Head of caudate nucleus (tissue), 42 donors: ENCODE measurements around the gene BAZ1B.

ENCODE experiments used
- DNase-seq, 42 donors: peaks; one replicate each; pipeline versions ENCODE4 v3.0.0 to v3.0.0-alpha.2; 2020 to 2021; ENCODE audit warnings: mixed read lengths in 7 of 42
- intact Hi-C: fragments of 100-400 bp; cut with DNase I; formaldehyde crosslinking; loops from one replicate; pipeline ENCODE4 v1.15.0; 2022

The BAZ1B gene

DNA sequence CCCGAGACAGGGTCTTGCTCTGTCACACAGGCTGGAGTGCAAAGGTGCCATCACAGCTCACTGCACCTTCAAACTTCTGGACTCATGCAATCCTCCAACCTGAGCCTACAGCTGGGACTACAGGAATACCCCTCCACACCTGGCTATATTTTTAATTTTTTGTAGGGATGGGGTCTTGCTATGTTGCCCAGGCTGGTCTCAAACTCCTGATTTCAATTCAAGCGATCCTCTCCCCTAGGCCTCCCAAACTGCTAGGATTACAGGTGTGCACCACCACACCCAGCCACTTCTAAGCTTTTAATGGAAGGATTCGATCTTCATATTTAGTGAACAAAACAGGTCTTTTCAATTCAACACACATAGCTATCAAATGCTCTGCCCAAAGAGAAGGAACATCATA is 58.8 kb downstream of the BAZ1B start:
- intact Hi-C loops, result no loop called here
- no peak for DNase-seq

DNA sequence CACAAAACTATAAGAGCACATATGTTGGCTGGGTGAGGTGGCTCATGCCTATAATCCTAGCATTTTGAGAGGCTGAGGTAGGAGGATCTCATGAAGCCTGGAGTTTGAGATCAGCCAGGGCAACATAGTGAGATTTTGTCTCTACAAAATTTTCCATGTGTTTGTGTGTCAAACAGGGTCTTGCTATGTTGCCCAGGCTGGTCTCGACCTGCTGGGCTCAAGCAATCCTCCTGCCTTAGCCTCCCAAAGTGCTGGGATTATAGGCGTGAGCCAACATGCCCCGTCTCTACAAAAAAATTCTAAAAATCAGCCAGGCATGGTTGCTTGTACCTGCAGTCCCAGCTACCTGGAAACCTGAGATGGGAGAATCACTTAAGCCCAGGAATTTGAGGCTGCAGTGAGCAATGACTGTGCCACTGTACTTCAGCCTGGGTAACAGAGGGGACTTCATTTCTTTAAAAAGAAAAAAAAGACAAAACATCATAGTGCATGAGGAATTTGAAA is 60.3 kb downstream of the BAZ1B start:
- intact Hi-C loops, result no loop called here
- DNase-seq, result no peak

DNA sequence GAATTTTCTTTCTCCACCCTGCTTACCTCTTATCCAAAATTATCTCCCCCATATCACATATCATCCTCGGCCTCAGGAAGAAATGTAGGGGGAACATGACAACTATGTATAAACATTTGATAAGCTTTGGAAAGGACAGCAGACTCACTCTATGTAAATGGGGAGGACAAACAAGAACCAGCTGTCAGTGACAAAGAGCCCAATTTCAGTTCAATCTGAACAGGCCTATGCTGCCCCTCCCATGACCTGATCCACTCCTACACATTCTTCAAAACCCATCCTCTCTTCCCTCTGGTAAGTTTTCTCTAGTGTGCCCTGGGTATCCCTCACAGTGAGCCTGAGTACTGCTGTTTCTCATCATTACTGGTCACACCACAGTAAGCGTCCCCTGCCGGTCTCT is 67.7 kb downstream of the BAZ1B start:
- no peak for DNase-seq
- intact Hi-C loops, result loop anchor here (5.0 kb wide), 1 partner anchor 112 kb away; no protein-coding TSS in a partner anchor

DNA sequence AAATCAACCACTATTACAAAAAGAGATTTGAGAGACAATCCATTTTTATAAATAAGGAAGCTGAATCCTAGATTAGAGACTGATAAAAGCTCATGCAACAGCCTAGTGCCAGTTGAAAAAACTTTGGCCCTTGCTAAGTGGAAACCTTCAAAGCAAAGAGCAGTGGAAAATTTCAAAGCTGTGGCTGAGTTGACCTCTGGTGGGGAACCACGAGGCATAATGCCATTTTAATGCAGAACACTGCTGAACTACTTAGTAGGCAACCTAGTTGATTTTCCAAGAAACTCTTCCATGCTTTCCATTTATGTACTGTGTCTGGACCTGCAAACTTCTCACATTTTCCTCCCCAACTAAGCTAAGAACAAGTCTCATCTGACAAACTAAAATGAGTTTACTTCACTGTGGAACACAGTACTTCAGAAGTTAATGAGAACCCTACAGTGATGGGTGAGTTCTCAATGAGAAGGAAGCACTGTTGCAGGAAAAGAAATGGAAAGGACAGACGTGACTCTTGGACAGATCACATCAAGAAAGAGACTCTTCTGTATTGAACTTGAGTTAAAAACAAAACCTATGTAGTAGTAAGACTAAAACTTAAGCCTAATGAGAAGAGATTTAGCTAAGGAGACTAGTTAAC is 69.0 kb downstream of the BAZ1B start:
- peak in 1 of 42 donors; percentile 20 for DNase-seq
- intact Hi-C loops, result loop anchor here (5.0 kb wide), 1 partner anchor 111 kb away; no protein-coding TSS in a partner anchor

DNA sequence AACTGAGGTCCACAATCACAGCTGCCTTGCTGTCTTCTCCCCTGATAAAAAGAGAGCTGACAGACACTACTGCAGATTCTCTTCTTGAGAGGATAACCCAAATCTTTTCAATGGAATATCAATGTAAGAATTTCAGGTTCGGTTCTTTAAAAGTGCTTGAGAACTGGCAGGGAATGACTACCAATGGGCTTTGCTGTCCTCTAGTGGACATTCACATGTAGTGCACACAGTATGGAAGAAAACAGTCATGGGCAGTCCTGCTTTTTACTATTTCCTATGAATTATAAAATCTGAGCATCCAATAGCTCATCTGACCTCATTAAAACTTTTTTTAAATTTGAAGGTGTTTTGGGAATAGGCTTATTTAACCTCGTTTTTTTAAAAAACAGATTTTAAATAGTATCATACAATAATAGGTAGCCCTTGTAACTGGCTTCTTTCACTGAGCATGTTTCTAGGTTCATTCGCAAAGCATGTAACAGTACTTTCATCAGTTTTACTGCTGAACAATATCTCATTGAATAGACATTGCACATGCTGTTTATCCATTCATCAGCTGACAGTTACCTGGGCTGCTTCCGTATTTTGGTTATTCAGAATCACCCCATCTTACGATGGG is 70.2 kb downstream of the BAZ1B start:
- intact Hi-C loops, result loop anchor here (5.0 kb wide), 1 partner anchor 110 kb away; no protein-coding TSS in a partner anchor
- peak in 19 of 42 donors; percentile 32 to 72 (median 45) for DNase-seq

DNA sequence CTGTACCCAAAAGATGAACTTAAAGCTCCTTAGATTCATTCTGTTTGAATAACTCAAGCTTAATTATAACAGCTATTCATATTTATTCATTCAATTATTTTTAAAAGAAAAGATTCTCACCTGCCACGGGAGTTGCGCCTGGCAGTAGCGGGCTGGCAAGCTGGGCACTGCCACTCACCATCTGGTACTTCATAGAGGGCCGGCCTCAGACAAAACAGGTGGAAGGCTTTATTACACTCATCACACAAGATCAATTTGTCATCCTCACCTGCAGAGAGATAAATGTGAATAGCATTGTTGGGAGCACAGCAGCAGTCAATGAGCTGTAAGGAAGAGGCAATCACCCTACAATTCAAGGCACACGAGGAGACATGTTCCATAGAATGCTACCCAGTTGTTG is 72.7 kb downstream of the BAZ1B start:
- intact Hi-C loops, result no loop called here
- DNase-seq, result no peak

DNA sequence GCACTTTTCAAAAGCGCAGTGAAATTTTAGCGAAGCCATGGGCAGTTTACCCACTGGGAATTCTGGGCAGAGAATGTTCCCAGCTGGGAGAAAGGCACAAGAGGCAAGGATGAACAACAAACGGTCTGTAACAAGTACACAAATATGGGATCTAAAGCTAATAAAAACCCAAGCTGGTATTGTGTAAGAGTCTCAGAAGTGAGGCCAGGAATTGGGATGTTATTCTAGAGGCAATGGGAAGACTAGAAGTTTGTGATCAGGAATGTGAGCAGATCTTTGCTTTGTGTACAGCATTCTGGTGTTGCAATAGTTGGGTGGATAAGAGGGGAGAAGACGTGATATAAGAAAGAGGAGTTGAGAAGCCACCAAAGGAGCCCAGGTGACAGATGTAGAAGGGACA is 73.5 kb downstream of the BAZ1B start:
- DNase-seq, result no peak
- intact Hi-C loops, result no loop called here

DNA sequence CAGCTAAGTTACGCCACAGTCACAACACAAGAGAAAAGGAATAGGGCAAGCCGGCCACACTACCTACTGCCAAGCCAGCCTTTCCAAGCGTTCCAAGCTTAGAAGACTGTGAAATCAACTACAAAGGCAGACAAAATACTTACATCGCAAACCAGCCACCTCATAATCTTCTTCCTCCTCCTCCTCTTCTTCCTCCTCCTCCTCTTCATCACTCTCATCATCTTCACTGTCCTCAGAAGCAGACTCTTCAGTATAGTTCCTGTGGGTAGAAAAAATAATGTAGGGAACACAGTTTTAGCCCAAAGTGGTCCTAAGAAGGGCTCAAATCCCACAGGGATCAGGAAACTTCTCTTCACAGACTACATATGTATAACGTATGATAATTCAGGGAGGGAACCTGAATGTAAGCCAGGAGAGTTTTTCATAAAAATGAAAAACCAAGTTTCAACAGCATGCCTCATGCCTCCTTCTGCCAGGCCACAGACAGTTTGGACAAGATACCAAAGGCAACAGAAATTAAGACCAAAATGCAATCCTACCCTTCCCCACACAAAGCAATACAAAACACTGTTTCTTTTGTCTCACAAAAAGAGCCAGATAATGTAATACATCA is 74.9 kb downstream of the BAZ1B start:
- intact Hi-C loops, result no loop called here
- DNase-seq, result no peak

DNA sequence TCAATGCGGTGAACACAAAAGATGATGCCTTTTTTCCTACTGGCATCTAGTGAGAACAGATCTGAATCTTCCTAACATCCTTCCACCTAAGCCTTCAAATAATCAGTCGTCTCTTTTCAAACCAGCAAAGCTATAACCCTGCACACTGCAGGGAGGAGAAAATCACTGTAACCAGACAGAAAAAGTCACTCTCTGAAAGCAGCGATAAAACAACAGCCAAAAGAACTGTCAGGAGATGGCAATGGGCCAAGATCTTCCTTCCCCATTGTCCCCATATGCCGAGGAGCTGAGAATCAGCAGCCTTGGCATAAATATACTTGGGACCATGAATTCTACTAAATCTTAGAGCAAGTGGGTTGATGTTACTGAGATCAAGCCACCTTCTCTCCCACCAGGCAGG is 75.4 kb downstream of the BAZ1B start:
- intact Hi-C loops, result no loop called here
- DNase-seq, result peak in 15 of 42 donors; percentile 27 to 72 (median 38)

DNA sequence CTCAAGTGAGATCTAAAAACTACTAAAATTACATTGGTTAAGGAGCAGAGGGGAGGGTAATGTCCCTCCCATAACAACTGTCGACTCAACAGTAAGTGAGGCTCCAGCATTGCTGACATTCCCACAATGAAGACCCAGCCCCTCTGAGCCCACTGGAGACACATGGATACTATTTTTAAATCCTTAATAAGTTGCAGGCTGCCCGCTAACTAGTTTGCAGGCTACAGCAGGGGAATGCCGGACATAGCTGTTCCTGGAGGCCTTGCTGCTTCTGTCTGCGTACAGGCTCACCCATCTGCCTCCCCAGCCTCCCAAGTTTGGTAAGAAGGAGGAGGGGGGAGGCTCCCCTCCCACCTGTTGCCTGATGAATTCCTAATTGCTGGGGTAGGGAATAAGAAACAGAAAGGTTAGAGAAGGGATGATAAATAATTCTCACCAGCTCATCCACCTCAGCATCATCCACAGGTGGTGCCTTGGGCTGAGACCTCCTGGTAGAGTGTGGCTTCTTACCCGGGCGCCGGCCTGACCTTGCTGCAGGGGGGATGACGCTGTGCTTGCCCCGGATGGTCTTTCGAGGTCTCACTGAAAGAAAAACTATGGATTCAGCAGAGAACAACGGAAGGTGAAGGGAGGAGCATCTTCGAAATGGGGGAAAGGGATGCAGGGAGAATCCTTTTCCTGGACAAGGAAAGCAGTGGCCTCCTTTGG is 78.4 kb downstream of the BAZ1B start:
- peak in 2 of 42 donors; percentile 2 to 6 for DNase-seq
- intact Hi-C loops, result no loop called here

DNA sequence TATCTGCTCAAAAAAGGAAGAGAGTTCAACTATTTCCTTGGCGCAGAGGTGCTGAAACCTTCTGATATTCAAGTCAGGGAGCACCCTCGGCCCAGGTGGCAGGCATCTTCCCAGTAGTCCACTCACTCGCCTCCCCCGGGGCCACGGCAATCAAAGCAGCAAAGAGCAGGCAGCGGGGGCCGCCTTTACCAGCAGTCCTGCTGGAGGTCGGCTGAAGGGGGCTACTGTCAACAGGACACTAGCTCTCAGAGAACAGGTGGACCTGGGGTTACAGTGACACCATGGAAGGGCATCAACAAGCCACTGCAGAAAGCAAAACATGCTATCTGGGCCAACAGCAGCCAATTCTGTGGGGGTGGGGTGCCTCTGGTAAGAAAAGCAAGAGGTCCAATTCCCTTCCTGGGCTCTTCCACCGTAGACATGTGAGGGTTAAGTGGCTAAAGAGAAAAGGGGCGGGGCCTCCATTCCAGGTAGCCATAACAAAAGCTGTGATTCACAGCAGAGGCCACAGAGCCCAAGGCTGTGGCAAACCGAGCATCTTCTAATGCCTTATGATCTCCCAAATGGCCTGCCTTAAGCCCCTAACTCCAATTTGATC is 79.1 kb downstream of the BAZ1B start:
- intact Hi-C loops, result no loop called here
- DNase-seq, result no peak

DNA sequence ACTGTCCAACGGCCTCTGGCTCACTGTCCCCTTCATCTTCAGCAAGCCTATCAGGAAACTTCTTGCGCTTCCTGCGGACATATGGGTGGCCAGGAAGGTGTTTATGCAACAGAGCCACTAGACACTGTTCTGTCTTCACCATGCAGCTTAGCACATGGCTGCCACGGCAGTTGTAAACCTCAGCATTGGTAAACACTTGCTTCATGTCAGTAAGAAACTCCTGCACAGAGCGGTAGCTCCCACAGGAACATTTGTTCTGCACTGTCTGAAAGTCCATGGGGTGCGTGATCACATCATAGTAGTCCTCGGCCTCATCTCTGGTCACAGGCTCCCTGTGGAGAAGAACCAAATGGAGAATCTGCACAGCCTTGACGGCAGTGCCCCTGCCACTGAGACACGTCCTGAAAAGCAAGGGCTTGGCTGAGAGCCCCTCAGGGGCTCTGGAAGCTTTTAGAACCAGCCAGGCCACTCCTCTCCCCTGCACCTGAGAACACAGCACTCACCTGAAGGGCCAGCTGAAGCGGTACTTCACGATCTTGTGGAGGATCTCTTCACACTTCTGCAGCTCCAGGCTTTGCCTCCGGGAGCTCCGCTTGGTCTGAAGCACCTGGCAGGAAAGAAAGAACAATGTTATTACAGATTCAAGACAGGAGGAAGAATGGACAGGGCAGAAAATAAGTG is 79.7 kb downstream of the BAZ1B start:
- no peak for DNase-seq
- intact Hi-C loops, result no loop called here

DNA sequence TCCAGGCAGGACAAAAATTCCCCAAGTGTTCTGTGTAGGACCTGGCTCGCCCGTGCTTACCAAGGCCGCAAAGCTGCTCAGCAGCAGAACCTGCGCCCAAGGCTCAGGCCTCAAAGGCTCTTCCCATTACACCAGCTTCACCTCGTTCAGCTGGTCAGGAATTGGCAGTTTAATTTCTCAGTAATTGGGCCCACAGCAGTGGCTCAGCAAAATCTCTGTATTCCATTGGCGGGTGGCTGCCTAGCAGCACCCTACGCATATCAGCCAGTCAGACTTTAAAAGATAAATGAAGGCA is 82.7 kb downstream of the BAZ1B start:
- intact Hi-C loops, result no loop called here
- DNase-seq, result no peak

DNA sequence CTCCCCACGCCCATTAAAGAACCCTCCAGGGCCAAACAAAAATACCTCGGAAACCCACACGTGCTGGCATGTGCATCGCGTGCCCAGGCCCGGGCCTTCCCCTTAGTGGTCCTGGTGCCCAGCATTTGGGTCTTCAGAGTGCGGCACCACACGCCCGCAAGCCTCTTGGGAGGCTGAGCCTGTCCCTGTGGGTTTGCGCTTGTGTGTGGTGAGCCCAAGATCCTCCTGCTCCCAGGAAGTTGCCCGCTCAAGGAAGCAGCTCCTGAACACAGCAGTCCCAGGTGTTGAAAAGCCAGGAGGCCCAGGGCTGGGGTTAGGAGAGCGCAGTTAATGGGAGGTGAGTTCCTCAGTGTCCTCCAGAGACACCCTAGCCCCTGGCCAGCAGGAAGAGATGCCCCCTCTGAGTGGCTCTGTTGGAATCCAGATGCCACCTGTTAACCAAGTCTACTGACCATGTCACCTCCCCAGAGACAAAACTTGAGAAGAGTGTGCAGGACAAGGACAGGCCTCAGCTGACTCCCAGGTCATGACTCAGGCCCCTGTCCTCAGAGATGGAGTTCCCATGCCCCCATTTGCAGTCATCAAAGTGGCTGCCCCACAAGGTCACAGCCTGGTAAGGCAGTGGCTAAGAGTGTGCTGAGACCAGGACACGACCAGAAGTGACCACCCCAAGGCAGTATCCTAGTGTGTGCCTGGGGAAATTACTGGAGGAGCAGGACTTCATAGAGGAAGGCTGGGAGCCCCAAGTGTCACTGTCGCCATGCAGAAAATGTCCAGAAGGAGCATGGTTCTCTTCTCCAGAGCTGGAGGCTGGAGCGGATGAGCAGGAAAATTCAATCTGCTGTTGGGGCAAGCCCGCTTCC is 83.3 kb downstream of the BAZ1B start:
- intact Hi-C loops, result no loop called here
- peak in 1 of 42 donors; percentile 13 for DNase-seq

DNA sequence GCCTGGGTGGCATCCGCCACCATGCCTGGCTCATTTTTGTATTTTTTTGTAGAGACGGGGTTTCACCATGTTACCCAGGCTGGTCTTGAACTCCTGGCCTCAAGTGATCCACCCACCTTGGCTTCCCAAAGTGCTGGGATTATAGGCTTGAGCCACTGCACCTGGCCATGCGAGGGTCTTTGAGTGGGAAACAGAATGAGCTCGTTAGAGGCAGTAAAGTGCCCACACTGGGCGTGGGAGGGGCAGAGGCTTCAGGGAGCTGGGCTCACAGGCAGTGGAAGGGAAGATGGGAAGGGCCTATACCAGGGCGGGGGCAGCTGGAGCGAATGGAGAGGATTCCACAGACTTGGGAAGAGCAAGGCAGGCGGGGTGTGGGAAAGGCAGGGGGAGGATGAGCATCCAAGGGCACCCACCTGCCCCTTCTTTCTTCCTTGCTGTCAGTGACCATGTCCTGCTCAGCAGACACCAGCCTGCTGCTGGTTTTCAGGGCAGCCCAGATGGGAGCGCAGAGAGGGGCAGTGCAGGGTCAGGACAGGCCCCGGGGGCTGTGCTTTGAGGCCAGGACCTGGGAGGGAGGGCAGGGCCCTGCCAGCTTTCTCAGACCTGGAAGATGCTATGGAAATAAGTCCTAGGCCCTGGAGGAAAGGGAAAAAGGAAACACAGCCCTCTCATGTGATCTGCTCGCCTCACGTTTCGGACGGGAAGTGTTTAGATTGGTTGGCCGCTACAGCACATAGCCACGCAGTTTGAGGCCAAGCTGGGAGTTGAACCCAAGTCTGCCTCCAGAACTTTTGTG is 84.3 kb downstream of the BAZ1B start:
- DNase-seq, result no peak
- intact Hi-C loops, result no loop called here

DNA sequence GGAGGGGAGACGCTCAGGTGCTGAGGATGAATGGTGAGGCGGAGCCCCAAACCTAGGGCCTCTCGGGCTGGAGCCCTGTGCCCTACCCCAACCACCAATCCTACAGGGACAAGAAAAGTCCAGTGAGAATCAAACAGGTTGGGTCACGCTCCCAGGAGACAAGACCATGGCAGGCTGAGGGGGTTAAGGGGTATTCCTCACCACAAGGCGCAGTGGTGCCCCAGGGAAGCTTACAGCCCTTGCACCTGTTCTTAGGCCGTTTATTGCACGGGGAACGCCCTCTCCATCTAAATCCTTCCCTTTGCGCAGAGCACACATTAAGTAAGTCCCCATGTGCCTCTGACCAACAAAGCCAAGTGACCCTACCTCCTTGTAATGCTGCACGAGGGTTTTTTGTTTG is 85.0 kb downstream of the BAZ1B start:
- DNase-seq, result no peak
- intact Hi-C loops, result no loop called here
